Measurements from ENCODE around the gene JAML. TPM values are rescaled to one million over a fixed set of nuclear protein-coding genes. Genes with fewer than 3 reads are reported as not detected.

The JAML gene
- total and polyA plus RNA-seq, 2 of the 13 experiments (the other 11 are each of a cell fraction or from before 2014, with no cell fraction given) = 2.0 to 3.3 TPM

- TF ChIP-seq ZFYVE20 (CRISPR knock-in tag; IDR thresholded peaks at IDR 0.05; ENCODE audit: borderline replicate concordance, low read depth) = no peak
- no peak for TF ChIP-seq KAT2B (IDR thresholded peaks at IDR 0.05; ENCODE audit: borderline replicate concordance, low read depth, low read length)
- peak; percentile 92; the same call in 1 of the 2 replicates for TF ChIP-seq ZBTB26 (CRISPR knock-in tag; IDR thresholded peaks at IDR 0.05; ENCODE audit: borderline replicate concordance)
- peak; percentile 40 for TF ChIP-seq ZFY (CRISPR knock-in tag; IDR thresholded peaks at IDR 0.05)
- TF ChIP-seq, protein P1, sequence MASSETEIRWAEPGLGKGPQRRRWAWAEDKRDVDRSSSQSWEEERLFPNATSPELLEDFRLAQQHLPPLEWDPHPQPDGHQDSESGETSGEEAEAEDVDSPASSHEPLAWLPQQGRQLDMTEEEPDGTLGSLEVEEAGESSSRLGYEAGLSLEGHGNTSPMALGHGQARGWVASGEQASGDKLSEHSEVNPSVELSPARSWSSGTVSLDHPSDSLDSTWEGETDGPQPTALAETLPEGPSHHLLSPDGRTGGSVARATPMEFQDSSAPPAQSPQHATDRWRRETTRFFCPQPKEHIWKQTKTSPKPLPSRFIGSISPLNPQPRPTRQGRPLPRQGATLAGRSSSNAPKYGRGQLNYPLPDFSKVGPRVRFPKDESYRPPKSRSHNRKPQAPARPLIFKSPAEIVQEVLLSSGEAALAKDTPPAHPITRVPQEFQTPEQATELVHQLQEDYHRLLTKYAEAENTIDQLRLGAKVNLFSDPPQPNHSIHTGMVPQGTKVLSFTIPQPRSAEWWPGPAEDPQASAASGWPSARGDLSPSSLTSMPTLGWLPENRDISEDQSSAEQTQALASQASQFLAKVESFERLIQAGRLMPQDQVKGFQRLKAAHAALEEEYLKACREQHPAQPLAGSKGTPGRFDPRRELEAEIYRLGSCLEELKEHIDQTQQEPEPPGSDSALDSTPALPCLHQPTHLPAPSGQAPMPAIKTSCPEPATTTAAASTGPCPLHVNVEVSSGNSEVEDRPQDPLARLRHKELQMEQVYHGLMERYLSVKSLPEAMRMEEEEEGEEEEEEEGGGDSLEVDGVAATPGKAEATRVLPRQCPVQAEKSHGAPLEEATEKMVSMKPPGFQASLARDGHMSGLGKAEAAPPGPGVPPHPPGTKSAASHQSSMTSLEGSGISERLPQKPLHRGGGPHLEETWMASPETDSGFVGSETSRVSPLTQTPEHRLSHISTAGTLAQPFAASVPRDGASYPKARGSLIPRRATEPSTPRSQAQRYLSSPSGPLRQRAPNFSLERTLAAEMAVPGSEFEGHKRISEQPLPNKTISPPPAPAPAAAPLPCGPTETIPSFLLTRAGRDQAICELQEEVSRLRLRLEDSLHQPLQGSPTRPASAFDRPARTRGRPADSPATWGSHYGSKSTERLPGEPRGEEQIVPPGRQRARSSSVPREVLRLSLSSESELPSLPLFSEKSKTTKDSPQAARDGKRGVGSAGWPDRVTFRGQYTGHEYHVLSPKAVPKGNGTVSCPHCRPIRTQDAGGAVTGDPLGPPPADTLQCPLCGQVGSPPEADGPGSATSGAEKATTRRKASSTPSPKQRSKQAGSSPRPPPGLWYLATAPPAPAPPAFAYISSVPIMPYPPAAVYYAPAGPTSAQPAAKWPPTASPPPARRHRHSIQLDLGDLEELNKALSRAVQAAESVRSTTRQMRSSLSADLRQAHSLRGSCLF (CRISPR knock-in tag; IDR thresholded peaks at IDR 0.05; ENCODE audit: borderline replicate concordance) = no peak
- TF ChIP-seq RFX5 (IDR thresholded peaks at IDR 0.05; ENCODE audit: low read depth, low read length) = peak; percentile 42; the same call in 1 of the 2 replicates
- TF ChIP-seq, protein P2, sequence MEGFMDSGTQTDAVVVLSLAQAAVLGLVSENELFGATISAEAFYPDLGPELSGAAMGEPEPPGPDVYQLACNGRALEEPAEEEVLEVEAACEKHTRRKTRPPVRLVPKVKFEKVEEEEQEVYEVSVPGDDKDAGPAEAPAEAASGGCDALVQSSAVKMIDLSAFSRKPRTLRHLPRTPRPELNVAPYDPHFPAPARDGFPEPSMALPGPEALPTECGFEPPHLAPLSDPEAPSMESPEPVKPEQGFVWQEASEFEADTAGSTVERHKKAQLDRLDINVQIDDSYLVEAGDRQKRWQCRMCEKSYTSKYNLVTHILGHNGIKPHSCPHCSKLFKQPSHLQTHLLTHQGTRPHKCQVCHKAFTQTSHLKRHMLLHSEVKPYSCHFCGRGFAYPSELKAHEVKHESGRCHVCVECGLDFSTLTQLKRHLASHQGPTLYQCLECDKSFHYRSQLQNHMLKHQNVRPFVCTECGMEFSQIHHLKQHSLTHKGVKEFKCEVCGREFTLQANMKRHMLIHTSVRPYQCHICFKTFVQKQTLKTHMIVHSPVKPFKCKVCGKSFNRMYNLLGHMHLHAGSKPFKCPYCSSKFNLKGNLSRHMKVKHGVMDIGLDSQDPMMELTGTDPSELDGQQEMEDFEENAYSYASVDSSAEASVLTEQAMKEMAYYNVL (CRISPR knock-in tag; IDR thresholded peaks at IDR 0.05; ENCODE audit: borderline replicate concordance) = peak; percentile 94; the same call in 1 of the 2 replicates
- TF ChIP-seq ARNT (IDR thresholded peaks at IDR 0.05) = no peak
- peak; percentile 70; the same call in 1 of the 2 replicates for TF ChIP-seq KMT2B (CRISPR knock-in tag; IDR thresholded peaks at IDR 0.05)
- TF ChIP-seq SOX6 (IDR thresholded peaks at IDR 0.05) = no peak
- TF ChIP-seq SOX6 (CRISPR knock-in tag; IDR thresholded peaks at IDR 0.05) = peak; percentile 83
- TF ChIP-seq ZNF670 (CRISPR knock-in tag; IDR thresholded peaks at IDR 0.05; ENCODE audit: borderline replicate concordance) = peak; percentile 76; the same call in 1 of the 2 replicates
- TF ChIP-seq RFXAP (CRISPR knock-in tag; IDR thresholded peaks at IDR 0.05; ENCODE audit: borderline replicate concordance) = peak; percentile 92; the same call in 1 of the 2 replicates
- TF ChIP-seq FOSL2 (CRISPR knock-in tag; IDR thresholded peaks at IDR 0.05) = peak; percentile 66
- TF ChIP-seq ZNF572 (CRISPR knock-in tag; IDR thresholded peaks at IDR 0.05) = no peak
- TF ChIP-seq, protein P3, sequence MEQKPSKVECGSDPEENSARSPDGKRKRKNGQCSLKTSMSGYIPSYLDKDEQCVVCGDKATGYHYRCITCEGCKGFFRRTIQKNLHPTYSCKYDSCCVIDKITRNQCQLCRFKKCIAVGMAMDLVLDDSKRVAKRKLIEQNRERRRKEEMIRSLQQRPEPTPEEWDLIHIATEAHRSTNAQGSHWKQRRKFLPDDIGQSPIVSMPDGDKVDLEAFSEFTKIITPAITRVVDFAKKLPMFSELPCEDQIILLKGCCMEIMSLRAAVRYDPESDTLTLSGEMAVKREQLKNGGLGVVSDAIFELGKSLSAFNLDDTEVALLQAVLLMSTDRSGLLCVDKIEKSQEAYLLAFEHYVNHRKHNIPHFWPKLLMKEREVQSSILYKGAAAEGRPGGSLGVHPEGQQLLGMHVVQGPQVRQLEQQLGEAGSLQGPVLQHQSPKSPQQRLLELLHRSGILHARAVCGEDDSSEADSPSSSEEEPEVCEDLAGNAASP (CRISPR knock-in tag; IDR thresholded peaks at IDR 0.05; ENCODE audit: borderline replicate concordance) = peak; percentile 65; the same call in 1 of the 2 replicates
- TF ChIP-seq ARNT2 (CRISPR knock-in tag; IDR thresholded peaks at IDR 0.05; ENCODE audit: low read depth) = no peak
- 0 out of 2 replicates have a peak, but pooled peaks have one; percentile 24 for TF ChIP-seq SNAPC2 (CRISPR knock-in tag; IDR thresholded peaks at IDR 0.05)
- TF ChIP-seq MXD4 (CRISPR knock-in tag; IDR thresholded peaks at IDR 0.05) = no peak
- TF ChIP-seq CBX5 (CRISPR knock-in tag; IDR thresholded peaks at IDR 0.05; ENCODE audit: borderline replicate concordance) = peak; percentile 84; the same call in 1 of the 2 replicates
These were observed 22.0 kb downstream of the JAML start (continued) for GRCh38 chr11:118202599-118203422.
